ENCODE data around the gene DTNB.

GRCh38 chr2:25707927-25708590, 34.7 kb upstream of the DTNB start:
- no peak for TF ChIP-seq CTCF (IDR thresholded peaks at IDR 0.05)
- no peak for TF ChIP-seq POLR2A (IDR thresholded peaks at IDR 0.05)
